Anterior cingulate cortex (tissue), 58 donors: ENCODE measurements around the gene ACOX2.

ENCODE experiments used
- DNase-seq, 58 donors: peaks; one replicate each; lab custom pipeline; 2025; lab: John Stamatoyannopoulos, UW

Gene ACOX2

DNA sequence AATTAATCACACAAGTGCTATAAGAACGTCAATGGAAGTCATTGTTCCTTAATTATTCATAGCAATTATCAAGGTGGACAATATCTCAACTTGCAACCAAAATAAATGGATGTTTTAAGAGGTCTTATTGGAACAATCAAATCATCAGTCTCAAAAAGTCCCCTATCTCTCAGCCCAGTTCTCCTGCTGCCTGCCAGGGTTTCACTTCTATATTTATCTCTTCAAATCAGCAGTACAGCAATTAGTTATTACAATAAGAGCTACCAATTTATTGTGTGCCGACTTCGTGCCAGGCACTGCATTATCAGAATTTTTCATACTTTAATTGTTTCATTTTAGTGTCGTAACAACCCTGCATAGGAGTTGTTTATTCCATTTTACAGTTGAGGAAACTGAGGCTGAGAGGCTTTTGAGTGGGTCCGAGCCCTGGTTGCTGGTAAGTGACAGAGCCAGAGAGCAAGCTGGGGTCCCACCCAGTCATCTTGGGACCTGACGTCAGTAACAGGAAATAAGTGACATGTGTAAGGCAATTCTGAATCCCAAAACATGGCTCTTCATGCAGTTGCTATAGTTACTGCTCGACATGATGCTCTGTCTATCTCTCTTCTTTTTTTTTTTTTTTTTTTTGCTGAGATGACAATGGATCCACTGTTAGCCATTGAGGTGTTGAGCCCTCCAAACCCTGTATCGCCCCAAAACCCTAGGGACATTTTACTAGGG, 53.9 kb downstream of the ACOX2 start:
- no peak for DNase-seq

DNA sequence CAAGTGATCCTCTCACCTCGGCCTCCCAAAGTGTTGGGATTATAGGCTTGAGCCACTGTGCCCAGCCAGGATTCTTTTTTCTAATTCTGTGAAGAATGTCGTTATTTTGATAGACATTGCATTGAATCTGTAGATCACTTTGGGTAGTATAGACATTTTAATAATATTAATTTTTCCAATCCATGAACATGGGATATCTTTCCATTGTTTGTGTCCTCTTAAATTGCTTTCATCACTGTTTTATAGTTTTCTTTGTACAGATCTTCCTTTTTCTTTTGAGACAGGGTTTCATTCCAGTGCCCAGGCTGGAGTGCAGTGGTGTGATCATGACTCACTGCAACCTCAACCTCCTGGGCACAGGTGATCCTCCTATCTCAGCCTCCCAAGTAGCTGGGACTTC, 56.7 kb downstream of the ACOX2 start:
- DNase-seq: no peak

DNA sequence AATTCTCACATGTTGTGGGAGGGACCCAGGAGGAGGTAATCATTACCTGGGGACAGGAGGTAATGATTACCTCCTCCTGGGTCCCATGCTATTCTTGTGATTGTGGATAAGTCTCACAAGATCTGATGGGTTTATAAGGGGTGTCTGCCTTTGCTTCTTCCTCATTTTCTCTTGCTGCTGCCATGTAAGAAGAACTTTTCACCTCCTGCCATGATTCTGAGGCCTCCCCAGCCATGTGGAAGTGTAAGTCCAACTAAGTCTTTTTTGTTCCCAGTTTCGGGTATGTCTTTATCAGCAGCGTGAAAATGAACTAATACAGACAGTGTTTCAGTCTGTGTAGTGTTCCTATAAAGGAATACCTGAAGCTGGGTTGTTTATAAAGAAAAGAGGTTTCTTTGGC, 58.2 kb downstream of the ACOX2 start:
- no peak for DNase-seq

DNA sequence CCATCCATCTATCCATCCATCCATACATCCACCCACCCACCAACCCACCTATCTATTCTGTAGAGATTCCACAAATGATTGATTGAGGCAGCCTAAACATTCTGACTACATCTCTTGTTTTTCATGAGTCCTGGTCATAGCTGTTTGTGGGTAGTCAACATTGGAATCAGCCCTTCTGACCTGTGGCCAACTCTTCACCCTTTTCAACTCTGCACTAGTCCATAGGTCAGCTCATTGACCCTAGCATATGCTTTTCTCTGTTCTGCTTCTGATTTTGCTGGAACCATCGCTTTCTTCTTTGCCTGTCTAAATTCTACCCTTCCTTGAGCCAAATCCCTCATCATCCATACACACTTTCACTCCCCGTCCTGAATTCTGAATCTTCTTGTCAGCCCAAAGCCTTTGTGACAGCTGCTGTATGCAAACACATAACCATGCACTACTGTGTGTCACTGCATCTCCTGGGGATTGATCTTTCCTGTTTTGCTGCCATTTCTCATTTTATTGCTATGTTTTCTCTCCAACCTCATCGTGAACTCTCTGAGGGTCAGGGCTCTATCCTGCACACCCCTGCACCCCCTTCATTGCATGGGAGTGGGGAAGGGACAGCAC, 61.9 kb downstream of the ACOX2 start:
- DNase-seq: no peak

DNA sequence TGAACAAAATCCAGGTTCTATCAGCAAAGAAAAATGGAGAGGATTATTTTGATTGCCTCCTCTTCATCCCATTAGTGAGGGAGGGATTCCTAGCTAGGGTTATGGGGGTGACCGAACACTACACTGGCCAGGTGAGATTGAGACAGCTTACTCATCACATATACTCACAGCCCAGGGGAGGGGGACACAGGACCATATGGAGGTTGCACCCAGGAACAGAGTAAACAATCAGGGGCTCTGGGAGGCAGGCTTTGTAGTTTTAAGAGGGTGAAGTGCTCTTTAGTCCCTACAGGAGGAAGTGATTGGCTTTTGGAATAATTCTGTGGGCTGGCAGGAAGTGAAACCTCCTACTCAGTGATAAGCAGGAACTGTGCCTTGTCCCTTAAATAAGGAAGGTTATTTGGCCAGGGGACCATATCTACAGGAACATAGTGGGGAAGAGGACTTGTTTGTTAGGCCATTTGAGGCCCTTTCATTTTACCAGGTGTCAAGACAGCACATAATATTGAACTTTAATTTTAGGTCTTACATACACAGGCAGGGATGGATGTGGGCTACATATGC, 62.6 kb downstream of the ACOX2 start:
- peak in 1 of 58 donors; percentile 13 for DNase-seq

DNA sequence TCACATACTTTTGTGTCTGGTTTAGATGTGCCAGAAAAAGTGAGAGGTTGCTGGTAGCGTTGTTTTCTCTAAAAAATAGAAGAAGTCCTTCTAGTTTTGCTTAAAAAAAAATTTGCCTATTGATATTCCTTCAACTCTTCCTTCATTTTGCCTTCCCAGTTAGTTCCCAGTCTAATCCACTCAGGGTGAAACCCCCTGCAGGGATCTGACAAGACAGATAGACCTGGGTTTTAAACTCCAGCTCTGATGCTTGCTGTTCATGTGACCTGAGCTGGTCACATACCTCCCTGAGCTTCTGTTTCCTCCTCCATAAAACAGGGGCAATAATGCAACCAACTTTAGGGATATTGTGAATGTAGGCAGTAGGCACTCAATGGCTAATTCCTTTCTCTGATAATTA, 63.7 kb downstream of the ACOX2 start:
- DNase-seq: no peak

DNA sequence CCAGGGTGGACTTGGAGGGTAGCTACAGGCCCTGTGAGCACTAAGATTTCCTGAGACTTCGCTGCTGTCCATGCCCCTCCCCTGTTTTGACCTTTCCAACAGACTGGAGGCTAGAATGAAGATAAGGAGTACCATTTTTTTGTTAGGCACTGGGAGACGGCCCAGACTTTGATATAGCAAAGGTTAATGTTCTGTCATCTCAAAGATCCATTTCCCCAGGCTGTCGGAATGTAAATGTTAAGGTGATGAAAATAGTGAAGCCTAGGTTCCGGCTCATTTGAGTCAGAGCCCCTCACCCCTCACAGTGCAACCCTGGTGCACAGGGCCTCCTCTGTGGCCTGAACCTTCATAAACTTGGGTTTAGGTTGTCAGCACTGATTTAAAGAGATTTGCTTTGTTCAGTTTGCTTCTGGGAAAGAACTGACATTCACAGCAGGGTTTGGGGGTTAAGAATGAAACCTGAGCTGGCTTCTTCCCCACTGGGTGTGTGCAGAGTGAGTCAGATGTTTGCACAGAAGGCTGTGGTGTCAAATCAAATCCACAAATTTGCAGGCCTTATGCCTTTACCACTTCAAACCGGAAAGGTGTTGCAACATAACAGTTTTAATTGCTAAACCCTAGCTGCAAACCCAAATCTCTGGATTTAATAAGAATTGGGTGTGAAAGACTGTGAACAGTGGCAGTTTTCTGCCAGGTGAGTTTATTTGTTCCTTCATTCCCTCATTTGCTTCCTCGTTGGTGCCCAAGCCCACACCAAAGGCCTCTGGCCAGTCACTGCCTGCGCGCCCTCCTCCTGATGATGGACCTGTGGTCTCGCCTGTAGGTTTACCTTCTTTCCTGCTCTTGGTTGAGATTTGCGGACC, 65.7 kb downstream of the ACOX2 start:
- peak in 1 of 58 donors; percentile 24 for DNase-seq

DNA sequence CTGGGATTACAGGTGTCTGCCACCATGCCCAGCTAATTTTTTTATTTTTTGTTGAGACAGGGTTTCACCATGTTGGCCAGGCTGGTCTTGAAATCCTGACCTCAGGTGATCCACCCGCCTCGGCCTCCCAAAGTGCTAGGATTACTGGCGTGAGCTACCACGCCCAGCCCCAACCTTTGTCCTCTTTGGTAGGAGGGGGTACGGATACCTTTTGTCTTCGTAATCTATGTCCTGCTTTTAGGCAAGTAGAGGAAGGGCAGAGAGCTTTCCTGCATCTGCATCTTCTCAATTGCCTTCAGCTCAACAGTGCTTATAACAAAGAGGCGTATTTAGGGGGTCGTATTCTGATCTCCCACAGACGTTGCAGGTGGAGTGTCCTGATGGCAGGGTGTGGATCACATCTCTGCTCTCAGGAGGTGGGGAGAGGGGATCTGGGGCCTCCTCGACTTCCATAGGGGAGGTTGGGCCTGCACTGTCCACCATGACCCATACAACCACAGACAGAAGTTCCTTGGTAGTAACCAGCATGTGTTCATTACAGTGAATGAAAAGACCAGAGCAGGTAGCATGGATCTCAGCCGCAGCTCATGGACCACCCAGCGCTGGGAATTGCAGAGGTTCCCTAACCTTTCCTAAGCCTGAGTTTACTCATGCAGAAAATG, 66.5 kb downstream of the ACOX2 start:
- DNase-seq: no peak

DNA sequence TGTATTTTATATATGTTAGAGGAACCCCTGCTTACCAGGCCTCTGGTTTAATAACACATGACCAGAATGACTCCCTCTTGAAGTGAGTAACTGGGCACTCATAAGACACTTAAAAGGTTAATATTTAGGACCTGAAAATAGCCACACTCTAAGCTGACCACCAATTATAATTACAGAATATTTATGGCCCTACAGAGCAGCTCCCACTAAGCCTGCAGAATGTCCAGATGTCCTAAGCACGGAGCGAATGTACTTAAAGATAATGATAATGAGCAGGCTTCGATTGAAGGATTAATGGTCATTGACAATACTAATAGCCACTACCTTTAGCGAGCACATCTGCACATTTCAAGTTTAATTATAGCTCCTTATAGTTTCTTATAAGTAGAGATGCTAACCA, 67.9 kb downstream of the ACOX2 start:
- DNase-seq: no peak

DNA sequence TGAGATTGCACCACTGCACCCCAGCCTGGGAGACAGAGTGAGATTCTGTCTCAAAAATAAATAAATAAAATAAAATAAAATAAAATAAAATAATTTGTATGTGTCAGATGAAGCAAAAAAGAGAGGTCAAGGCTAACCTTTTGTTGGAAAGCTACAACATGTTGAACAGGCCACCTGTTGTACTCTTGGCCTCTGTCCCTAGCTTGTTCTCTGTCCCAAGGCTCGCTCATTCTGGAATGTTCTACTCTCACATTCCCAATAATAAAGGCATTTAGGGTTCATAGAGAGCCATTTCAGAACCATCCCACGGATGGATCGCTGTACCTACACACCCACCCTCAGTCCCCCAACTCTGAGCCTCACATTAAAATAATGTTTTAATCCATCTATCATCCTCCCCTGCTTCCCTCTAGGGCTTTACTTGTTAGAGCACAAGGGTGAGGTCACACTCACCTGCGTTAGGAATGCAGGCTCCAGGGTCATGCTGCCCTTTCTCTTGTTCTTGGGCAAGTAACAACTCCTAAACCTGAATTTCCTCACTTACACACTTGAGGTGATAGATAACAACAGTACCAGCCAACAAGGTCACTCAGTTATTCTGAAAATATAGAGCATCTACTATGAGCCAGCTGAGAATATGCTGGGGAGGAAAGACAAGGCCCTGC, 70.0 kb downstream of the ACOX2 start:
- no peak for DNase-seq

DNA sequence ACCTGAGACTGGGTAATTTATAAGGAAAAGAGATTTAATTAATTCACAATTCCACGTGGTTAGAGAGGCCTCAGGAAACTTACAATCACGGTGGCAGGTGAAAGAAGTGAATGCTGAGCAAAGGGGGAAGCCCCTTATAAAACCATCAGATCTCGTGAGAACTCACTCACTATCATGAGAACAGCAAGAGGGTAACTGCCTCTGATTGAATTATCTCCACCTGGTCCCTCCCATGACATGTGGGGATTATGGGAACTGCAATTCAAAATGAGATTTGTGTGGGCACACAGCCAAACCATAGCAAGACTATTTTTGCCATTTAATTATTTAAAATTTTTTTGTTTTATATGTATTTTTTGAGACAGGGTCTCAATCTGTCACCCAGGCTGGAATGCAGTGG, 72.1 kb downstream of the ACOX2 start:
- DNase-seq: no peak

DNA sequence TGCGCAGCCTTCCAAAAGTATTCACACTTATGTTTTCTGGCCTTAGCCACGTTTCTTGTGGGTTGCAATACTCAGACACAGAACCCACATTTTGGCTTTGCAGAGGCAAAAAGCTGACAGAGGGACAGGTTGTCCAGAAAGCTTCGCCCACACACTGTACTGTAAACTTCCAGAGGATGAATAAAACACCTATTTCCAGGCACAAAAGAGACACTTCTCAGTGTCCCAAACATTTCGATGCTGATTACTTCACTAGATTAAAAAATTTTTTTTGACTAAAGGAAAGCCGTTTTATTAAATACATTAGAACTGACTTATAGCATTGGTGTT, 73.1 kb downstream of the ACOX2 start:
- peak in 6 of 58 donors; percentile 27 to 84 (median 56) for DNase-seq

DNA sequence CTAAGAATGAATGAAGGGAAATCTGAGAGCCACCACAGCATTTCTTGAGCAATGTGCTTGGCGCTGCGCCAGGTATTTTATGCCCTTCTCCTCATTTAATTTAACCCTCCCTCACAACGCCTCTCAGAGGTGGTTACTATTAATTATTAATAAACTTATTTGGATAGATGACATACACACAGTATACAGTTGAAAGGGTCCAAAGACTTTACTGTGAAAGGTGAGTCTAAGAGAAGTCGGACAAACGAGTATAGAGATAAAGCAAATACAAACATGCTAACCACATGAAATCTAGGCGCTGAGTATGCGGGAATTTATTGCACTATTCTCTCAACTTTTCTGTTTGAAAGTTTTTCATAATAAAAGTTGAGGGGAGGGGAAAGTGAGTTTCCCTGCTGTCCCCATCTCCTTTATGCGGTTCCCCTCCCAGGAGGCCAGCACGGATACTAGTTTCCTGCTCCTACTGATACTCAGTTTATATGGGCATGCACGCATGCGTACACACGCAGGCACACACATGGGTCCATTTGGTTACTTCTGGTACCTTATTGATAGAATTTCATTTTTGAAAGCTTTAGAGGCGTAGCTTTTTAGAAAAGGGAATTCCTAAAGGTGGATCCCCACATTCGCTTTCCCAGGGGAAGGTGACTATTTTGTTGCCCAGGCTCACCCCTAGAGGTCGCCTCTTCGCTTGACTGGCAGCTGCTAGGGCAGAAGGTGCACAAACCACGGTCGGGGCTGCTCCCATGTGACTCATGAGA, 73.6 kb downstream of the ACOX2 start:
- DNase-seq: peak in 46 of 58 donors; percentile 5 to 74 (median 51)

DNA sequence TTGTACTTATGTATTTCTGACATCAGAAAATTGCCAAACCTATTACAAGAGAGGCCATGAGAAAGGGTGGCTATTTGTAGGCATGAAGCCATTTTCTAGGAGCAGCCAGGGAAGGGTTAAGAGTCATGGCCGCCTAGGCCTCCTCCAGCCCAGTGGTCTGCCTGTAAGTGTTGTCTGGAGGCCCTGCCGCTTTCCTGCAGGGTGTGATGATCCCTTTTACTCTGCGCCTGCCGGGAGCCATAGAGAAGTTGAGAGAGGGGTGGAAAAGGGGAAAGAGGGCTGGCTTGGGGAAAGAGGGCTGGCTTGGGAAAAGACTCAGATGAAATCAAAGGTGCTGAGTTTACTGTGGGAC, 74.2 kb downstream of the ACOX2 start:
- no peak for DNase-seq

DNA sequence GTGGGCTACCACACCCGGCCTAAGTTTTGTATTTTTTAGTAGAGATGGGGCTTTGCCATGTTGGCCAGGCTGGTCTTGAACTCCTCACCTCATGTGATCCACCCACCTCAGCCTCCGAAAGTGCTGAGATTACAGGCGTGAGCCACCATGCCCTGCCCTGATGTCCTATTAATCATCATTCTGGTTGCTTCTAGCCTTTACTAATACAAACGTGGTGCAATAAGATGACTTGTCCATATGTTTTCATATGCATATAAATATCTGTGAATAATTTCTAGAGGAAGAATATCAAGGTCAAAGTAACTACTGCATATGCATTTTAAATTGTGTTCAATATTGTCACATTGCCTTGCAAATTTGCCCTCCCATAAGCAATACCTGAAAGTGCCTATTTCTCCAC, 77.8 kb downstream of the ACOX2 start:
- DNase-seq: no peak
